Uterus (tissue), 4 donors: ENCODE results near the gene LY6G6D. TPM values are rescaled to one million over a fixed set of nuclear protein-coding genes. Genes with fewer than 3 reads are reported as not detected.

Source experiments
- DNase-seq, 2 donors: peaks; one replicate each; pipeline ENCODE4 v3.0.0-alpha.2; 2019 to 2020
- H3K27ac ChIP-seq, 2 donors: fragments of 200-600 bp; sonication (generic); 1 replicate in 1 of 2; 2 replicates in 1 of 2; pipeline ENCODE4 v1.5.1; 2016 to 2018
- H3K27me3 ChIP-seq, 2 donors: fragments of 200-600 bp; sonication (generic); one replicate each; pipeline ENCODE4 v1.5.1; 2018 to 2019; ENCODE audit warnings: control low read depth in 1 of 2
- H3K36me3 ChIP-seq, 2 donors: fragments of 200-600 bp; sonication (generic); one replicate each; pipeline ENCODE4 v1.5.1; 2019; ENCODE audit warnings: control low read depth in 1 of 2
- H3K4me1 ChIP-seq, 2 donors: fragments of 200-600 bp; sonication (generic); one replicate each; pipeline ENCODE4 v1.5.1; 2018 to 2019; ENCODE audit warnings: control low read depth in 1 of 2
- H3K4me3 ChIP-seq, 2 donors: fragments of 200-600 bp; sonication (generic); 1 replicate in 1 of 2; 2 replicates in 1 of 2; pipeline ENCODE4 v1.5.1; 2018 to 2019; ENCODE audit warnings: mild to moderate bottlenecking in 1 of 2
- H3K9me3 ChIP-seq, 2 donors: fragments of 200-600 bp; sonication (generic); one replicate each; pipeline ENCODE4 v1.5.1; 2019; ENCODE audit warnings: control low read depth in 1 of 2
- POLR2A ChIP-seq, 2 donors: fragments of 450-650 bp; IDR thresholded peaks; one replicate each; pipeline ENCODE4 v1.6.1; 2016; ENCODE audit warnings: antibody characterized with exemption in 2 of 2, mild to moderate bottlenecking in 1 of 2, moderate library complexity in 1 of 2
- intact Hi-C: fragments of 100-400 bp; cut with DNase I; formaldehyde crosslinking; loops from one replicate; pipeline ENCODE4 v1.15.1; 2023; ENCODE audit warnings: low total_unique reads
- total RNA-seq, 4 donors: library from RNA; depleted of rRNA in 3 of 4; stranded (reverse); fragments of >200 nt in 3 of 4; gene quantifications; one replicate each; pipeline versions ENCODE4 v1.1.0 to v1.2.4, GENCODE V29; 2014 to 2023
- TF ChIP-seq, protein P1 (sequence below), 4 experiments: fragments of 200-600 bp in 2 of 4; fragments of 450-650 bp in 2 of 4; sonication (generic) in 2 of 4; IDR thresholded peaks; one replicate each; pipeline ENCODE4 v1.5.1; 2016 to 2019; ENCODE audit warnings: antibody characterized with exemption in 4 of 4, mild to moderate bottlenecking in 2 of 4, moderate library complexity in 1 of 4
- donor health status: DM: yes; HTN: yes; CAD: no.

LY6G6D gene
- total RNA-seq, 4 donors from 2014 or later, result 2.0 TPM; not detected in 3

GRCh38 chr6:31739639-31740396, 24.7 kb downstream of the LY6G6D start, which contains the start of gene MSH5:
Gene MSH5, plus strand, starts transcription at chr6:31740005. Its CDS starts 462 bp downstream, at chr6:31740467.
- intact Hi-C loops, result loop anchor here (10.0 kb wide), 1 partner anchor 55 kb away; the partner anchor contains the start of gene VARS1
- Histone ChIP-seq H3K27me3 (no peaks in the 10 kb centered on the region), H3K4me1 (peaks cover 0 to 14% of the 10 kb centered on the region in 2 donors), H3K4me3 (peak within 1 kb of the TSS; percentile 60 to 85), H3K27ac (peak within 1 kb of the TSS; percentile 71 to 80), H3K36me3 (no peaks in the 10 kb centered on the region), H3K9me3 (no peaks in the 10 kb centered on the region)
- TF ChIP-seq, protein P1, sequence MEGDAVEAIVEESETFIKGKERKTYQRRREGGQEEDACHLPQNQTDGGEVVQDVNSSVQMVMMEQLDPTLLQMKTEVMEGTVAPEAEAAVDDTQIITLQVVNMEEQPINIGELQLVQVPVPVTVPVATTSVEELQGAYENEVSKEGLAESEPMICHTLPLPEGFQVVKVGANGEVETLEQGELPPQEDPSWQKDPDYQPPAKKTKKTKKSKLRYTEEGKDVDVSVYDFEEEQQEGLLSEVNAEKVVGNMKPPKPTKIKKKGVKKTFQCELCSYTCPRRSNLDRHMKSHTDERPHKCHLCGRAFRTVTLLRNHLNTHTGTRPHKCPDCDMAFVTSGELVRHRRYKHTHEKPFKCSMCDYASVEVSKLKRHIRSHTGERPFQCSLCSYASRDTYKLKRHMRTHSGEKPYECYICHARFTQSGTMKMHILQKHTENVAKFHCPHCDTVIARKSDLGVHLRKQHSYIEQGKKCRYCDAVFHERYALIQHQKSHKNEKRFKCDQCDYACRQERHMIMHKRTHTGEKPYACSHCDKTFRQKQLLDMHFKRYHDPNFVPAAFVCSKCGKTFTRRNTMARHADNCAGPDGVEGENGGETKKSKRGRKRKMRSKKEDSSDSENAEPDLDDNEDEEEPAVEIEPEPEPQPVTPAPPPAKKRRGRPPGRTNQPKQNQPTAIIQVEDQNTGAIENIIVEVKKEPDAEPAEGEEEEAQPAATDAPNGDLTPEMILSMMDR (IDR thresholded peaks at IDR 0.05), result no peak
- peak; percentile 66 to 72 for TF ChIP-seq POLR2A (IDR thresholded peaks at IDR 0.05)
- peak; percentile 99 for DNase-seq

DNA sequence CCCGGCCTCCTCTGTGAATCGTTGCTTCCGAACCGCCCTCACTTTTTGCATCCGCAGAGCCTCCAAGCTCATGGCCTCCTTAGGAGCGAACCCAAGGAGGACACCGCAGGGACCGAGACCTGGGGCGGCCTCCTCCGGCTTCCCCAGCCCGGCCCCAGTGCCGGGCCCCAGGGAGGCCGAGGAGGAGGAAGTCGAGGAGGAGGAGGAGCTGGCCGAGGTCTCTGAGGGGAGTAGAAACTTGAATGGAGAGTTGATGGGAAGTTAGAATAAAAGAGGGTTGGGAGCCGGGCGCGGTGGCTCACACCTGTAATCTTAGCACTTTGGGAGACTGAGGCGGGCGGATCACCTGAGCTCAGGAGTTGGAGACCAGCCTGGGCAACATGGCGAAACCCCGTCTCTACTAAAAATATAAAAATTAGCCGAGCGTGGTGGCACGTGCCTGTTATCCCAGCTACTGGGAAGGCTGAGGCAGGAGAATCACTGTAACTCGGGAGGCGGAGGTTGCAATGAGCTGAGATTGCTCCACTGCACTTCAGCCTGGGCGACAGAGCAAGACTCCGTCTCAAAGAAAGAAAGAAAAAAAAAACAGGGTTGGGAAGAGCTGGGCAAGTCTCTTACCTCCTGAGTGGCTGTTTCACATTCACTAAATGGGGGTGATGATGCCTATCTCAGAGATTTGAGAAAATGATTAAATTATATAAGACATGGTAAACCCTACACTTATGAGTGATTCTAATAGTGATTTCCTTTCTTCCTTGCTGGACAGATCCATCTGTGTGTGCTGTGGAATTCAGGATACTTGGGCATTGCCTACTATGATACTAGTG, 25.5 kb downstream of the LY6G6D start:
- DNase-seq, result no peak
- Histone ChIP-seq H3K36me3 (no peaks in the 10 kb centered on the region), H3K4me3 (peak overlapping the region; percentile 60 to 85), H3K27ac (peak overlapping the region; percentile 71 to 80), H3K4me1 (peaks cover 0 to 13% of the 10 kb centered on the region in 2 donors), H3K27me3 (no peaks in the 10 kb centered on the region), H3K9me3 (no peaks in the 10 kb centered on the region)
- intact Hi-C loops, result no loop called here
- TF ChIP-seq POLR2A (IDR thresholded peaks at IDR 0.05), result no peak
- TF ChIP-seq, protein P1 (IDR thresholded peaks at IDR 0.05), result no peak

- intact Hi-C loops, result no loop called here
- Histone ChIP-seq H3K27ac (no peak overlapping the region), H3K27me3 (no peaks in the 10 kb centered on the region), H3K36me3 (no peaks in the 10 kb centered on the region), H3K9me3 (no peaks in the 10 kb centered on the region), H3K4me1 (peaks cover 0 to 11% of the 10 kb centered on the region in 2 donors), H3K4me3 (no peak overlapping the region)
- TF ChIP-seq POLR2A (IDR thresholded peaks at IDR 0.05), result no peak
- TF ChIP-seq, protein P1 (IDR thresholded peaks at IDR 0.05), result no peak
- DNase-seq, result no peak
These were observed 26.7 kb downstream of the LY6G6D start for GRCh38 chr6:31741815-31742214.

DNA sequence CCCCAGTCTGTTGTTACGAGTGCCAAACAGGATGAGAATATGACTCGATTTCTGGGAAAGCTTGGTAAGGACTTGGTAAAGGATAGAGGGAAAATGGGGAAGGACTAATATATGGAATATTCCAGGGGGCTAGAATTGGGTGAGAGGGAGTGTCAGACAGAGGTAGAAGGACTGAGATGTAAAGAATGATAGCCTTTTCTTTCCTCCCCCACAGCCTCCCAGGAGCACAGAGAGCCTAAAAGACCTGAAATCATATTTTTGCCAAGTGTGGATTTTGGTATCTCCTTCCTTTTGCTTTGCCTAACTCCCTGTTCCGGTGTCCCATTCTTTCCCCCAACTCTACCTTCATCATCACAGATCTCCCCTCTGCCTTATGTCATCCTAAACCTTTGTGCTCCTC, 27.7 kb downstream of the LY6G6D start:
- intact Hi-C loops, result no loop called here
- no peak for DNase-seq
- no peaks in the 10 kb centered on the region for H3K27me3 ChIP-seq
- peaks cover 0 to 9% of the 10 kb centered on the region in 2 donors for H3K4me1 ChIP-seq
- TF ChIP-seq, protein P1 (IDR thresholded peaks at IDR 0.05), result no peak
- TF ChIP-seq POLR2A (IDR thresholded peaks at IDR 0.05), result no peak
- no peak overlapping the region for H3K4me3 ChIP-seq
- H3K9me3 ChIP-seq, result no peaks in the 10 kb centered on the region
- H3K27ac ChIP-seq, result no peak overlapping the region
- no peaks in the 10 kb centered on the region for H3K36me3 ChIP-seq

DNA sequence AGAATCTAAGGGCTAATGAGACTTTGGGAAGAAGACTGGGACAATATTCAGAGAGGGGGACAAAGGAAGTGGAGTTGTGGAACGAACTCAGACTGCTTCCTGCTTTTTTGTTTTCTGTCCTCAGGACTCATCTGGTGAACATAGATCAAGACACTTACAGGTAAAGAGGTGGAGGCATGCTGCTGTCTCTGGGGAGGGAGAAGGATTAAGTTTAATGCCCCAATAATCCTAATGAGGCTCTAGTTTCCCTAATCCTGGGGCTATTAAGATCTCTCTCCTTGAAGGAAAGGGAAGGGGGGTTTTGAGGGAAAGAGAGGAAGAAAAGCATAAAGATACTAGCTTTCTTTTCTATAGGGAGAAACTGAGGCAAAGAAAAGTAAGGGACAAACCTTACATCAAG, 29.3 kb downstream of the LY6G6D start:
- no peaks in the 10 kb centered on the region for H3K27me3 ChIP-seq
- no peak overlapping the region for H3K4me3 ChIP-seq
- TF ChIP-seq, protein P1 (IDR thresholded peaks at IDR 0.05), result no peak
- TF ChIP-seq POLR2A (IDR thresholded peaks at IDR 0.05), result no peak
- peaks cover 0 to 5% of the 10 kb centered on the region in 2 donors for H3K4me1 ChIP-seq
- intact Hi-C loops, result no loop called here
- no peak for DNase-seq
- H3K36me3 ChIP-seq, result no peaks in the 10 kb centered on the region
- H3K27ac ChIP-seq, result no peak overlapping the region
- H3K9me3 ChIP-seq, result no peaks in the 10 kb centered on the region
